DMS79 (cell line): ENCODE data around the gene INPP5A.
"Not testable (repeated sequence)": the region's sequence is repeated elsewhere in the genome, so short reads cannot be mapped to it uniquely, and the experiment has no call there.

Experiments used
- DNase-seq: peaks from one replicate; lab custom pipeline; 2025; lab: John Stamatoyannopoulos, UW

INPP5A gene

GRCh38 chr10:132678436-132679216 lies 141.0 kb downstream of the INPP5A start:
- DNase-seq = no peak

- DNase-seq = no peak
Measured at GRCh38 chr10:132679217-132679595, 141.6 kb downstream of the INPP5A start.

GRCh38 chr10:132679640-132680039 lies 142.1 kb downstream of the INPP5A start:
- DNase-seq = no peak

GRCh38 chr10:132680741-132681140 lies 143.2 kb downstream of the INPP5A start:
- not testable (repeated sequence) for DNase-seq

- no peak for DNase-seq
Measured at GRCh38 chr10:132681858-132682755, 144.5 kb downstream of the INPP5A start.

- DNase-seq = no peak
Measured at GRCh38 chr10:132684164-132684891, 146.7 kb downstream of the INPP5A start.

GRCh38 chr10:132685101-132685891 lies 147.7 kb downstream of the INPP5A start:
- no peak for DNase-seq

- no peak for DNase-seq
Measured at GRCh38 chr10:132685921-132686680, 148.5 kb downstream of the INPP5A start.

GRCh38 chr10:132687181-132687892 lies 149.8 kb downstream of the INPP5A start:
- DNase-seq = no peak

GRCh38 chr10:132687893-132688579 lies 150.4 kb downstream of the INPP5A start:
- DNase-seq = no peak

GRCh38 chr10:132688580-132689420 lies 151.2 kb downstream of the INPP5A start:
- no peak for DNase-seq

- no peak for DNase-seq
Measured at GRCh38 chr10:132689721-132690360, 152.3 kb downstream of the INPP5A start.

- no peak for DNase-seq
Measured at GRCh38 chr10:132690401-132690800, 152.8 kb downstream of the INPP5A start.

GRCh38 chr10:132690821-132691610 lies 153.4 kb downstream of the INPP5A start:
- DNase-seq = no peak

GRCh38 chr10:132691711-132692153 lies 154.1 kb downstream of the INPP5A start:
- no peak for DNase-seq

GRCh38 chr10:132692311-132692710 lies 154.7 kb downstream of the INPP5A start:
- no peak for DNase-seq

GRCh38 chr10:132693676-132694075 lies 156.1 kb downstream of the INPP5A start:
- no peak for DNase-seq
